KMS-11 (cell line): ENCODE data around the gene KAZN.

Source experiments
- H2AFZ ChIP-seq: fragments of 200-600 bp; sonication (generic); 2 replicates; pipeline ENCODE4 v1.6.1; 2016; ENCODE audit warnings: antibody characterized with exemption, mixed run types, low read depth
- H3K27ac ChIP-seq: fragments of 200-600 bp; sonication (generic); 2 replicates; pipeline ENCODE4 v1.6.1; 2016; ENCODE audit warnings: mild to moderate bottlenecking, mixed run types
- H3K27me3 ChIP-seq: fragments of 200-600 bp; sonication (generic); 2 replicates; pipeline ENCODE4 v1.6.1; 2017; ENCODE audit warnings: mild to moderate bottlenecking, low read depth, mixed run types, moderate library complexity; ENCODE audit not compliant: insufficient read depth
- H3K36me3 ChIP-seq: fragments of 200-600 bp; sonication (generic); 2 replicates; pipeline ENCODE4 v1.6.1; 2017; ENCODE audit warnings: mild to moderate bottlenecking, mixed run types; ENCODE audit not compliant: insufficient read depth
- H3K4me1 ChIP-seq: fragments of 200-600 bp; sonication (generic); 2 replicates; pipeline ENCODE4 v1.6.1; 2016; ENCODE audit warnings: mild to moderate bottlenecking, low read depth, mixed run types; ENCODE audit not compliant: poor library complexity, severe bottlenecking
- H3K4me2 ChIP-seq: fragments of 200-600 bp; sonication (generic); 2 replicates; pipeline ENCODE4 v1.7.0; 2016; ENCODE audit warnings: mild to moderate bottlenecking, mixed run types
- H3K4me3 ChIP-seq: fragments of 200-600 bp; sonication (generic); IDR thresholded peaks from 2 replicates; pipeline ENCODE4 v1.6.1; 2017; ENCODE audit warnings: low read depth, low read length, mixed read lengths; ENCODE audit not compliant: insufficient read depth
- H3K79me2 ChIP-seq: fragments of 200-600 bp; sonication (generic); 2 replicates; pipeline ENCODE4 v1.6.1; 2016; ENCODE audit warnings: low read depth, mixed run types; ENCODE audit not compliant: insufficient read depth
- H3K9ac ChIP-seq: fragments of 200-600 bp; sonication (generic); 2 replicates; pipeline ENCODE4 v1.6.1; 2016; ENCODE audit warnings: mild to moderate bottlenecking, mixed run types
- H4K20me1 ChIP-seq: fragments of 200-600 bp; sonication (generic); 2 replicates; pipeline ENCODE4 v1.6.1; 2016; ENCODE audit warnings: mild to moderate bottlenecking, mixed run types; ENCODE audit not compliant: insufficient read depth
- CTCF ChIP-seq: fragments of 200-600 bp; sonication (generic); conservative IDR thresholded peaks from 2 replicates; pipeline ENCODE4 v1.6.1; 2017; ENCODE audit warnings: low read depth, mild to moderate bottlenecking, antibody characterized with exemption, low read length, moderate library complexity, mixed read lengths

The KAZN gene

GRCh38 chr1:14745001-14745720 lies 146.7 kb downstream of the KAZN start:
- Histone ChIP-seq H3K4me3 (no peak overlapping the region), H4K20me1 (no peaks in the 10 kb centered on the region), H3K79me2 (no peaks in the 10 kb centered on the region), H3K4me1 (no peaks in the 10 kb centered on the region), H3K27me3 (0 out of 2 replicates have a peak, but pooled peaks cover 2% of the 10 kb centered on the region), H2AFZ (no peak overlapping the region), H3K9ac (no peak overlapping the region), H3K27ac (no peak overlapping the region), H3K36me3 (no peaks in the 10 kb centered on the region), H3K4me2 (no peak overlapping the region)
- no peak for TF ChIP-seq CTCF

GRCh38 chr1:14745789-14746188 lies 147.3 kb downstream of the KAZN start:
- TF ChIP-seq CTCF = no peak
- Histone ChIP-seq H3K4me2 (no peak overlapping the region), H4K20me1 (no peaks in the 10 kb centered on the region), H3K27ac (no peak overlapping the region), H3K4me1 (no peaks in the 10 kb centered on the region), H3K9ac (no peak overlapping the region), H3K36me3 (no peaks in the 10 kb centered on the region), H3K4me3 (no peak overlapping the region), H3K27me3 (0 out of 2 replicates have a peak, but pooled peaks cover 2% of the 10 kb centered on the region), H3K79me2 (no peaks in the 10 kb centered on the region), H2AFZ (no peak overlapping the region)

GRCh38 chr1:14746393-14746792 lies 147.9 kb downstream of the KAZN start:
- no peaks in the 10 kb centered on the region for H3K4me1 ChIP-seq
- H4K20me1 ChIP-seq = no peaks in the 10 kb centered on the region

GRCh38 chr1:14748151-14748550 lies 149.7 kb downstream of the KAZN start:
- Histone ChIP-seq H3K9ac (no peak overlapping the region), H3K4me1 (no peaks in the 10 kb centered on the region), H3K27ac (no peak overlapping the region), H3K27me3 (0 out of 2 replicates have a peak, but pooled peaks cover 2% of the 10 kb centered on the region), H3K4me3 (no peak overlapping the region), H2AFZ (no peak overlapping the region), H4K20me1 (no peaks in the 10 kb centered on the region), H3K79me2 (no peaks in the 10 kb centered on the region), H3K36me3 (no peaks in the 10 kb centered on the region), H3K4me2 (no peak overlapping the region)
- TF ChIP-seq CTCF = no peak

More at GRCh38 chr1:14746393-14746792, 147.9 kb downstream of the KAZN start:
- Histone ChIP-seq H3K9ac (no peak overlapping the region), H3K4me3 (no peak overlapping the region), H3K27ac (no peak overlapping the region), H3K4me2 (no peak overlapping the region), H3K36me3 (no peaks in the 10 kb centered on the region), H2AFZ (no peak overlapping the region), H3K79me2 (no peaks in the 10 kb centered on the region), H3K27me3 (0 out of 2 replicates have a peak, but pooled peaks cover 2% of the 10 kb centered on the region)
- TF ChIP-seq CTCF = no peak
